ENCODE data around the gene OR9Q1. TPM values are rescaled to one million over a fixed set of nuclear protein-coding genes. Genes with fewer than 3 reads are reported as not detected.

Gene OR9Q1
- total RNA-seq, 2 experiments from 2014 or later: not detected

DNA sequence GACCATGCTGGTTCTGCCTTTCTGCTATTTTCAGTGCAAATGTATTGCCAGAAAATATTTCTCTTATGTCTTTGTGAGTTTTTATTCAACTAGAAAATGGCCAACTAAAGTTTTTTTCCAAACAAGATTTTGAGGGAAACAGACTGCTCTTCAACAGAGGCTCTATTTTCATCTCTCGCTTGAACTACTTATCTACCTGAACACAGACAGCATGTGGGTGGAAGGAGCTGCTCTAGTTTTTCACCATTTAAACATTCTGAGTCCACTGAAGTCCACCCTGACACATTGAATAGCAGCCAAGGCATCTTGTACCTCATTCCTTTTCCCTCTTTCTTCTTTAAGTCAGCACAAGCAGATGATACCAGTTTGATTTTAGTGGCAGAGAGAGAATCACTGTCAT is 111.5 kb downstream of the OR9Q1 start:
- no peaks in the 10 kb centered on the region for H3K79me2 ChIP-seq (ENCODE audit: insufficient read depth, low read depth, low read length)
- no peak overlapping the region for H2AFZ ChIP-seq (ENCODE audit: low read length)
- H3K4me3 ChIP-seq (ENCODE audit: low read depth, low read length, poor library complexity, severe bottlenecking): no peak overlapping the region
- no peaks in the 10 kb centered on the region for H3K9me2 ChIP-seq (ENCODE audit: insufficient read depth, low read length)
- DNase-seq (ENCODE audit: low spot score): no peak
- POLR2A ChIA-PET: interaction anchor here (0.7 kb wide), 1 partner anchor 15 kb away, joined by 3 read pairs; no protein-coding TSS in a partner anchor
- no peak overlapping the region for H3K4me2 ChIP-seq (ENCODE audit: low read length)
- CTCF ChIA-PET (ENCODE audit: unreplicated experiment): no interaction called here
- no peaks in the 10 kb centered on the region for H3K36me3 ChIP-seq (ENCODE audit: insufficient read depth, low read length)
- H3K4me1 ChIP-seq (ENCODE audit: insufficient read depth, low read length, poor library complexity, severe bottlenecking): no peaks in the 10 kb centered on the region
- TF ChIP-seq EZH2phosphoT487 (IDR thresholded peaks at IDR 0.05; ENCODE audit: borderline replicate concordance, low read depth, low read length) (no peak), CTCF (conservative IDR thresholded peaks at IDR 0.05; ENCODE audit: low read length) (no peak)
- BruUV-seq (replicated peaks): no TSS peak
- intact Hi-C loops (cut with micrococcal nuclease; ENCODE audit: unreplicated experiment): no loop called here
- no peak overlapping the region for H3K27ac ChIP-seq (ENCODE audit: low read depth, low read length, poor library complexity, severe bottlenecking)
- no peaks in the 10 kb centered on the region for H4K20me1 ChIP-seq (ENCODE audit: insufficient read depth, low read length)
- H3K9me3 ChIP-seq (ENCODE audit: low read length): no peaks in the 10 kb centered on the region

- H3K27ac ChIP-seq (ENCODE audit: low read depth, low read length, poor library complexity, severe bottlenecking): no peak overlapping the region
- H3K9me3 ChIP-seq (ENCODE audit: low read length): no peaks in the 10 kb centered on the region
- DNase-seq (ENCODE audit: low spot score): no peak
- H3K9me2 ChIP-seq (ENCODE audit: insufficient read depth, low read length): no peaks in the 10 kb centered on the region
- H3K79me2 ChIP-seq (ENCODE audit: insufficient read depth, low read depth, low read length): no peaks in the 10 kb centered on the region
- no peak overlapping the region for H3K4me2 ChIP-seq (ENCODE audit: low read length)
- CTCF ChIA-PET (ENCODE audit: unreplicated experiment): no interaction called here
- POLR2A ChIA-PET: no interaction called here
- no peak overlapping the region for H2AFZ ChIP-seq (ENCODE audit: low read length)
- H3K4me1 ChIP-seq (ENCODE audit: insufficient read depth, low read length, poor library complexity, severe bottlenecking): no peaks in the 10 kb centered on the region
- no peak for TF ChIP-seq CTCF (conservative IDR thresholded peaks at IDR 0.05; ENCODE audit: low read length)
- TF ChIP-seq EZH2phosphoT487 (IDR thresholded peaks at IDR 0.05; ENCODE audit: borderline replicate concordance, low read depth, low read length): no peak
- no peak overlapping the region for H3K4me3 ChIP-seq (ENCODE audit: low read depth, low read length, poor library complexity, severe bottlenecking)
- H4K20me1 ChIP-seq (ENCODE audit: insufficient read depth, low read length): no peaks in the 10 kb centered on the region
- intact Hi-C loops (cut with micrococcal nuclease; ENCODE audit: unreplicated experiment): no loop called here
- no peaks in the 10 kb centered on the region for H3K36me3 ChIP-seq (ENCODE audit: insufficient read depth, low read length)
- BruUV-seq (replicated peaks): no TSS peak
Observed at GRCh38 chr11:58142761-58143160, 119.1 kb downstream of the OR9Q1 start.

DNA sequence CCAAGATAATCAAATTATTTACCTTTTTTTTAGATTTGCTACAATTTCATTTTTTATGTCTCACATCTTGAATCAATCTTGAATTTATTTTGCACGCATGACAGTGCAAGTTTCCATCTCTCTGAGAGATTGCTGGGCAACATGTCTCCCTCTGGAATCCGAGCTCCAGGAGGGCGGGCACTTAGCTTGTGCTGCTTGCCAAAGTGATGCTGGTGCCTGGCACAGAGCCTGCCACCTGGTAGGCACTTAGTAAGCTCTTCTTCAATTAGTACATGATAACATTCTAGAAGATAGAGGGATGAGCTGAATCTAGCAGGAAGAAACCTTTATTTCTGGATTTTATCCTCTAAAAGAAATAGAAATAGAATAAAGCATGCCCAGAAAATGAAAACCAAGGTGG is 129.1 kb downstream of the OR9Q1 start:
- no TSS peak for BruUV-seq (replicated peaks)
- H3K36me3 ChIP-seq (ENCODE audit: insufficient read depth, low read length): no peaks in the 10 kb centered on the region
- no peak overlapping the region for H3K4me3 ChIP-seq (ENCODE audit: low read depth, low read length, poor library complexity, severe bottlenecking)
- intact Hi-C loops (cut with micrococcal nuclease; ENCODE audit: unreplicated experiment): no loop called here
- no peaks in the 10 kb centered on the region for H3K79me2 ChIP-seq (ENCODE audit: insufficient read depth, low read depth, low read length)
- no peaks in the 10 kb centered on the region for H3K9me2 ChIP-seq (ENCODE audit: insufficient read depth, low read length)
- H2AFZ ChIP-seq (ENCODE audit: low read length): no peak overlapping the region
- TF ChIP-seq EZH2phosphoT487 (IDR thresholded peaks at IDR 0.05; ENCODE audit: borderline replicate concordance, low read depth, low read length) (no peak), CTCF (conservative IDR thresholded peaks at IDR 0.05; ENCODE audit: low read length) (no peak)
- H3K4me2 ChIP-seq (ENCODE audit: low read length): no peak overlapping the region
- POLR2A ChIA-PET: no interaction called here
- H3K4me1 ChIP-seq (ENCODE audit: insufficient read depth, low read length, poor library complexity, severe bottlenecking): no peaks in the 10 kb centered on the region
- no peaks in the 10 kb centered on the region for H3K9me3 ChIP-seq (ENCODE audit: low read length)
- CTCF ChIA-PET (ENCODE audit: unreplicated experiment): no interaction called here
- H4K20me1 ChIP-seq (ENCODE audit: insufficient read depth, low read length): no peaks in the 10 kb centered on the region
- H3K27ac ChIP-seq (ENCODE audit: low read depth, low read length, poor library complexity, severe bottlenecking): no peak overlapping the region
- DNase-seq (ENCODE audit: low spot score): no peak

All from OCI-LY7 (cell line).